B cell (primary cell): Measurements from ENCODE around the gene STK17A.

ENCODE experiments used
- CTCF ChIP-seq: fragments of 200-600 bp; IDR thresholded peaks from one replicate; pipeline ENCODE4 v1.8.0; 2022; ENCODE audit warnings: antibody characterized with exemption, mild to moderate bottlenecking
- EZH2 ChIP-seq: IDR thresholded peaks from 2 replicates; pipeline ENCODE4 v1.6.1; 2012; ENCODE audit warnings: borderline replicate concordance, low read depth, mild to moderate bottlenecking, moderate library complexity, low read length; ENCODE audit not compliant: insufficient read depth, poor library complexity, severe bottlenecking

DNA sequence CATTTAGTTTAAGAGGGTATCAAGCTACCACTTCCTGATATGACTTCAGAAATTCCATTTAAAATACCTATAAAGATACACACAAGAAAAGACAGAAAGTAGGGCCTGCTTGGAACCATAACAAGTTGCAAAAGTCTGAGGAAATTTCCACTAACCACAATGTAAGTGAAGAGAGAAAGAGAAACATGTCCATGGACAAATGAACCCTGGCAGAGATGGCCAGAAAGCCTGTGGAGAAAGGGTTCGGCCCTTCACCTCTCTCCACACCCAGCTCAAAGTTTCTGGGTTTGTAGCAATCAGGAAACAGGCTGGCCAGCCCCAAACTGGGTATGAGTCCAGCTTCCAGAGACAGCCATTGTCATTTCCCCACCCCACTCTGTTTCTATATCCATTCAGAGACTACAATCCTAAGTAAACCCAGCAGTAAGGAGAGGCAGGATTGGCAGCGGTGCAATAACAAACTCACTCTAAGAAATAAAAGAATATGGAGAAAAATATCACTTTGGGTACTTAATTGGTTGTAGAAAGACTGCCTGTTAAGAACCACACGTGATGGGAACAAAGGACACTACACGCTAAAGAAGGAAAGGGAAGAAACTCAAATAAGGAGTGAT lies 71.1 kb downstream of the STK17A start:
- TF ChIP-seq CTCF (no peak), EZH2 (no peak)
